Colon (tissue), 2 donors: Measurements from ENCODE around the gene EXOC6B.

Experiments
- FAIRE-seq: peaks from 2 replicates; lab custom pipeline; 2012; peaks lifted over from hg19 to GRCh38; lab: Jason Lieb, UNC
- donor health status: control.
- donor health status: control.

EXOC6B gene

GRCh38 chr2:72144632-72145288, 681.1 kb downstream of the EXOC6B start:
- no peak for FAIRE-seq

- no peak for FAIRE-seq
These were observed 681.6 kb downstream of the EXOC6B start for GRCh38 chr2:72144274-72144631.

- FAIRE-seq: no peak
These were observed 682.2 kb downstream of the EXOC6B start for GRCh38 chr2:72143441-72144273.

GRCh38 chr2:72142570-72143440, 683.0 kb downstream of the EXOC6B start:
- no peak for FAIRE-seq

GRCh38 chr2:72141881-72142451, 683.9 kb downstream of the EXOC6B start:
- FAIRE-seq: no peak

GRCh38 chr2:72141032-72141645, 684.7 kb downstream of the EXOC6B start:
- FAIRE-seq: no peak

- FAIRE-seq: no peak
These were observed 685.2 kb downstream of the EXOC6B start for GRCh38 chr2:72140621-72140960.

GRCh38 chr2:72139874-72140620, 685.8 kb downstream of the EXOC6B start:
- FAIRE-seq: no peak

- no peak for FAIRE-seq
These were observed 686.4 kb downstream of the EXOC6B start for GRCh38 chr2:72139471-72139873.

- no peak for FAIRE-seq
These were observed 686.9 kb downstream of the EXOC6B start for GRCh38 chr2:72138921-72139381.

GRCh38 chr2:72138011-72138881, 687.6 kb downstream of the EXOC6B start:
- no peak for FAIRE-seq

GRCh38 chr2:72137498-72138010, 688.3 kb downstream of the EXOC6B start:
- no peak for FAIRE-seq

- no peak for FAIRE-seq
These were observed 688.8 kb downstream of the EXOC6B start for GRCh38 chr2:72136933-72137497.

- no peak for FAIRE-seq
These were observed 689.5 kb downstream of the EXOC6B start for GRCh38 chr2:72136331-72136730.

GRCh38 chr2:72135921-72136320, 689.9 kb downstream of the EXOC6B start:
- no peak for FAIRE-seq

- no peak for FAIRE-seq
These were observed 690.6 kb downstream of the EXOC6B start for GRCh38 chr2:72134997-72135800.

GRCh38 chr2:72134408-72134996, 691.3 kb downstream of the EXOC6B start:
- no peak for FAIRE-seq

GRCh38 chr2:72133721-72134407, 692.0 kb downstream of the EXOC6B start:
- FAIRE-seq: no peak
